ENCODE measurements around the gene B3GNT9.
A peak's percentile ranks its signal among the peaks of the same experiment; 100 is the strongest.
"Not testable (repeated sequence)": the region's sequence is repeated elsewhere in the genome, so short reads cannot be mapped to it uniquely, and the experiment has no call there.

Gene B3GNT9

DNA sequence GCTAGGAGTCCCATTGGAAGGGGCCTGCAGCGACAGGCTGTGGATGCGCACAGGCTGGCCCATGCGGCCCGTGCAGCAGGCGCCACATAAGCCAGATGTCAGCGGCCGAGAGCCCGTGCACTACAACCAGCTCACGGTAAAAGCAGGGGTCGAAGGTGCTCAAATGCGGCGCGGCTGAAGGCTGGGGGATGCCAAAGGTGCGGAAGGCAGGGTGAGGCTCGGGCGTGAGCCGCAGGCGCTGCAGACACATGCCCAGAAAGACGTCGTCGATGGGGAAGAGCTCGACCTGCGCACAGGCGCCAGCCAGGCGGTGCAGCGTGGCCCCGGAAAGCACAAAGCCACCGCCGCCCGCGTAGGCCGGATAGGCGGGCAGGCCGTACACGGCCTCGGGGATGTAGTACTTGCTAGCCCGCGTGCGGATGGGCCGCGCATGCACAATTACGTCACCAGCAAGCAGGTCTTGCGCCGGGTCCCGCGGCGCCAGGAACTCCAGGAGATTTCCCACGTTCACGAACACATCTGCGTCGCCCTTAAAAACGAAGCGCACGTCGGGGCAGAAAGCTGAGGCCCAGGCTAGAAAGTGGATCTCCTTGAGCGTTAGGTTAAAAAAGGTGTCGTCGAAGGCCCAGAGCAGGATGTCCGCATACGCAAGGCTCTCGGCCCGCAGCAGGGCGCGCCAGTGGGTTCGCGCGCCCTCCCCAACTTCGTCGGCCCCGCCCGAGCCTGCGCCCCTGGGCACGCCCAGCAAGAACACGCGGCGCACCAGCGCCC lies 1.3 kb downstream of the B3GNT9 start:
- no peak for DNase-seq

DNA sequence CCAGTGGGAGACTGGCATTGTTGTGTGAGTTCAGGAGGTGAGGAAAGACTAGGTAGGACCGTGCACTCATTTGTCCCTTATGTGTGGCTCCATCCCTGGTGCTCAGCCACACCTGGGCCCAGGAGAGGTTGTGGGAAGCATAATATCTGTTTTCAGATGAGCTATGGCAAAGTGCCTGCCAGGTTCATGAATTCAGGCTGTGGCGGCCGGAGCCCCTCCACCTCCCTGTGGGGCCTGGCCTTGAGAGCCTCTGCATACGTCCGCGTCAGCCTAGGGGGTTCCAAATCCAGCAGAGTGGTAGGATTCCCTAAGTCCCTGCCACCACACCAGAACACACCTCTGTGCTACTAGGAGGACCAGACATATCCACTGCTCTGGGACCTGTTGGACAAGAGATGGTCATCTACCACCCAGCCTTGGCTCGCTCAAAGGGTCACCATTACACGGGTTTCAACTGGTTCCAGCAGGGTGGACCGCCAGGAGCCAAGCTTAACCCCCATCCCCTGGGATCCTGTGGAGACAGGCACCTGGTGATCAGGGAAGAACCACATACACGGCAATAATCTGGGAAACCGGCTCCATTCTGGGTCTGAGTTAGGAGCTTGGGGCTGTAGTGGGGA lies 2.0 kb downstream of the B3GNT9 start:
- DNase-seq: no peak

DNA sequence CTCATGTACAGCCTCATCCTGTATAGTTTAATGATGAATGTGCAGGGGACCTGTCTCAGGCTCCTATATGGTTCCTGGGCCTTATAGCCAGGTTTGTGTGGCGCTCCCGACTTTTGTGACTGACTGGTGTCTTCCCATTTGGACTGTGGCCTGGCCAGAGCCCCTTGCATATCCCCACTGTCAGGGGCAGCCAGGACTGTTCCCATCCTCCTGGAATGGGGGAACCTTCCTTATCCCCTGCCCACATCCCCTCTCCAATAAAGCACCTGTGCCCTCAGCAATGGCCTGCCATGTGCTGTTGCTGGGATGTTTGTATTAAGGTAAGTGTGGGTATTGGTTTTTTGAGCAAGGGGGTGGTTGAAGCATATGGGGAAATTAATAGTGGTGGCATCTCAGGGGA lies 2.6 kb downstream of the B3GNT9 start:
- DNase-seq: no peak

DNA sequence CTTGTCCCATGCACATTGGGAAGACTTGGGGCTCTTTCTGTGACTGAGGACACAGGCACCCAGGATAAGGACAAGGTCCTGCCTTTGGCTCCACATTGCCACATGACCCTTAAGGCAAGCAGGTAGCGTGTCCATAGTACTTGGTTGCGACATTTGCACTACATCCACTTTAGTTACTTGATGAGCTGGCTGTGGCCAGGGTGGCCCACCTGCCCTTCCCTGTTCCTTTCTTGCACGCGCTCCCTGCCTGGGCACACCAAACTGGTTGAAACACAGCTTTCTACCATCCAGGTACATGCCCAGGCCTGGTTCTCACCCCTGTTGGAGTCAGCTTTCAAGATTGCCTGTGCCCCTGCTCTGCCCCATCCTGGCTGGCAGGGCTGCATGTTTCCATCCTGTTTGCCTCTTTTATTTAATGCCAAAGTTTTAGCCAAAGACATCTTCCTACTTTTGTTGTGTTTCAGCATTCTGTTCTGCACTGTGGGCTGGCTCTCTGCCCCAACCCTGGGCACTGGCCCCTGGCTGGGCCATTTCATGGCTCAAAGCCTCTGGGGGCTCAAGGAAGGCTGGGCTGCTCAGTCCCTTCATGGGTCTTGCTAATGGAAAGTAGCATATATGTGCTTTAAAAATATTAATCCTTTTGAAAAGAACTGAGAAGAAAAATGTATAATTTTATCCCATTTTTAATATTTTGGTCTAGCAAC lies 3.2 kb downstream of the B3GNT9 start:
- DNase-seq: no peak

DNA sequence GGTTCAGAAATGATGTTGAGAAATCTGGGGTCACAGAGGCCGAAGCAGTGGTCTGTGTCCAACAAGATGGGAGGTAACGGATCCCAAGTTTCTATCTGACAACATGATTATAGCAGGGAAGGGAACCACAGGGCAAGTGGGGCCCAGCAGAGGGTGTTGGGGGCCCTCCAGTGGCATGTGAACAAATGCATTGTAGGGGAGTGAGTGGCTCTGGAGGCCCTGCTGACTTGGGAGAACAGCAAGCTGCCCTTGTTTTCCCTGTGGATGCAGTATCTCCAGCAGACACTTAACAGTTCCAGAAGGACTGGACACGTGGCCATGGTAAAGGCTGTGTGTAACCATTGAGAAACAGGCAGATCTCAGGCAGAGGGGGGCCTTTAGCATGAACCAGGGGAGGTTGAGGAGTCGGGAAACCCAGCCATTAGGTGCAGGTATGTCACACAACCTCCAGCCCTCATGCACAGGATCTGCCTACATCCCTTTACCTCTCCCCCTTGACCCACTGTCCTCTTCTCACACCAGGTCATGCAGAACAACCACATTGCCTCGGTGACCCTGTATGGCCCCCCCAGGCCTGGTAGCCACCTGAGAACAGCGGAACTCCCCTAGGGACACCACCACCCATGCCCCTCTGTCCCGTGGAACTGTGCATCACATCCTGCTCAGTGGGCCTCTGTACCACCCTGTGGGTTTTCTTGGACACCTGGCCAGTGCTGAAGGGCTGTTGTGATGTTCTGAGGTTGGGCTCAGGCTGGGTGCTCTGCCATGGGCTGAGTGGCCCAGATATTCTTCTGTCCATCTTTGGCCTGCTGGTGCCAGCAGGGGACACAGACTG lies 4.1 kb downstream of the B3GNT9 start:
- no peak for DNase-seq

DNA sequence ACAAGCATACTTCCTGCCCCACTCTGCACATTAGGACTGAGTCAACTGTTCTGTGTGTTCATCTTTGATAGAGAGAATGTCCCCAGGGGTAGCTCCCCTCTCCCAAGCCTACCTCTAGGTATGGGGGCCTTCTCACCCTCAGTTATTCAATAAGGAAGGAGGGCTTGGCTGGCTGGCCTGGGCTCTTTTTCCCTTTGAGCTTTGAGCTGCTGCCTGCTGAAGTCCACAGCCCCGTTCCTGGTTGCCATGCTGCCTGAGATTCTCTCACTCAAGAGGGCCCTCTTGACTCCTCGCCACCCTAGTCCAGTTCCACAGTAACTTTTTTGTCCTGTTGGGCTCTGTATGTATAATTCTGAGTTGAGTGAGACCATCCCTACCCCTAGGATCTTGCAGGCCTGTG lies 5.1 kb downstream of the B3GNT9 start:
- DNase-seq: no peak

DNA sequence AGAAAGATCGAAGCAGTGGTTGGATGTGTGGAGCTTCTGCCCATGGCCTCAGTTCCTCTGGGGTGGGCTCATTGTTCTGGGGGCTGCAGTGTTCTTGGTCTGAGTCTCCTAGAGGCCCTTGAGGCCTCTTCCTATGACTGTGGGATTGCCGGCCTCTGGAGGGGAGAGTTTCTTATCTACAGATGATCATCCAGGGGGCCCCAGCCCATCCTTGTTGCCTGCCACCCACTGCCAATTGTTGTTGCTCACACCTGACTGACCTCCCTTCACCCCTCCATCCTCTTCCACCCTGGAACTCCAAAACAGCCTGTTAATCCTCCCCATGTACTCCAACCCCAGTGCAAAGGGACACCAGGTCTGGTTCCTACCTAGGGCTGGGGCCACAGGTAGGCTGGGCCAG lies 5.9 kb downstream of the B3GNT9 start:
- DNase-seq: no peak

DNA sequence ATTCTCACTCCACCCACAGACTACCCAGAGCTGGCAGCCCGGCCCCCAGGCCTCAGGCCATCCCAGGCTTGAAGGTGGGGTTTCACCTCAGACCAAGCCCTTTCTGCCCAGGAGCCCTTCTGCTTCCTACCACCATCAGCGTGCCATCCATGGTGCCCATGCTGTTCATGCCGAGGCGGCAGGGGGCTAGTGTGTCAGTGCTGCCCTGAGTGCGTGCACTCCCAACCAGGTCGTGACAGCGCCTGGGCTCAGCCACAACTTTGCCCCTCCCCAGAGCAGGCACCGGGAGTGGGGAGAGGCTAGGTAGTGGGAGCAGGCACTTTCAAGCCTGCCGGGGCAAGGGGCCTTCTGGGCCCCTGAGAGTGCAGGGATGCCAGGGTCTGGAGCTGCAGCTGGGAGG lies 8.5 kb downstream of the B3GNT9 start:
- no peak for DNase-seq

DNA sequence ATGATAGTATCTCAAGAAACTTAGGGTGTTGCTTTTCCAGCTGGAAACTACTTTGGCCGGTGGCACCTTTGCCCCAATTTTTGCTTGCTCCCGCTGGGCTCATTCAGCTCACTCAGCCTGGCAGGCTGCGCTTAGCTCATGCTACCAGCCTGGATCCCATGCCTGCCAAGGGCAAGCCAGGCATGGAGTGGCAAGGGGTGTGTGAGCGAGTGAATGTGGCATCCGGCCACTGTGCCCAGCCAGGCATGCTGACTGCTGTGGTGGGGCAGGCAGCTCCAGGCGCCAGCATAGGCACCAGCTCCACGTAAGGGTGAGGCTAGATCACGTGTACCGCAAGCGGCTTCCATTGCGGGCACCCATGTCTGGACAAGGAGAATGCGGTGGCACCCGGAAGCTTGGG lies 9.4 kb downstream of the B3GNT9 start:
- no peak for DNase-seq

DNA sequence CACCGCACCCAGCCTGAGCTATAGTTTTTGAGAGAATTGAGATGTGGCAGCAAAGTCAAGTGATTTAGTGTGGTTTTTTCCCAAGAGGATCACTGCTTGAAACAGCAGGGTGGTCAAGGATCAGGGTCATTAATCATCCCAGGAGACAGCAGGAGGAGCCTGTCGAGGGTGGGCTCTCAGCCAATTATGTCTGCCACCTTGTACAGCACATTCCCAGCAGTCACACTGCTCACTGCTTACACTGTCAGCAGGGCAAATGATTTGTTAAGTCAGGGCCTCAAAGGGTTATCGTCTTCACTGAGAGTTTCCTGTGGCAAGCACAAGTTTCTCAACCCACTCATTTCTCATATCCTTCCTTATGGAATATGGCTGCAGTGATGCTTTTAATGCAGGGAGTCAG lies 13.2 kb downstream of the B3GNT9 start:
- no peak for DNase-seq

DNA sequence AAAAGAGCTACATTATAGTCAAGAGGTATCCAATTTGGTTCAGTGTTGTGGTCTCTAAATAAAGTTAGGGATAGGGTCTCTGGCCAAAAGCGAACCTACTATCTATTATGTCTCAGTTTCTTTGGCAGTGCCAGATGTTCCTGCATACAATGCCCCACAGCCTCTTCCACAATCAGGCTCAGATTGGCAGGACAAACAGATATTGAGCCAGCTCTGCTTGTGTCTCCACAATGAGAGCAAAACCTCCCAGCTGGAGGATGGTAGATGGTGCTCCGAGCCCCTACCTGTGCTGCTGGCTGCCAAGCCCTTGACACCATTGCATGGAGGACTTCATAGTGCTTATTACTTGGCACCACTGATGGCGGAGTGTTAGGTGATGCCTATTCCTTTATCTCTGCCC lies 21.4 kb downstream of the B3GNT9 start:
- DNase-seq: no peak

DNA sequence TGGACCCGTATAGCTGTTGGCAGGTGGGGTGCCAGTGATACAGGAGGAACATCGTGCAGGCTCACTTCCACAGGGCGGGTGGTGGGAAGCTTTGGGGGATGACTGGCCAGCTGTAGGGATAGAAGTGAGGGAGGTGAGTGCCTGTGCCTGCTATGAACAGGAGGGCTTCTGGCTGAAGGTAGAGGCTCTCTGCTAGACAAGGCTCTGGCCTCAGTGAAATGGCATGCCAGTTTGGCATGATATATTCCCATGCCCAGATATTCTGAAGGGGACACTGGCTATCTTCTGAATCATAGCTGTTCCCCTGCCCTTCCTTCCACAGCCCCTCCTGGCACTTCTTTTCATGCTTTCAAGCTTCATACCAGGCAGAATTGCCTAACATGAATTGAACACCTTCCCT lies 21.9 kb downstream of the B3GNT9 start:
- DNase-seq: no peak

DNA sequence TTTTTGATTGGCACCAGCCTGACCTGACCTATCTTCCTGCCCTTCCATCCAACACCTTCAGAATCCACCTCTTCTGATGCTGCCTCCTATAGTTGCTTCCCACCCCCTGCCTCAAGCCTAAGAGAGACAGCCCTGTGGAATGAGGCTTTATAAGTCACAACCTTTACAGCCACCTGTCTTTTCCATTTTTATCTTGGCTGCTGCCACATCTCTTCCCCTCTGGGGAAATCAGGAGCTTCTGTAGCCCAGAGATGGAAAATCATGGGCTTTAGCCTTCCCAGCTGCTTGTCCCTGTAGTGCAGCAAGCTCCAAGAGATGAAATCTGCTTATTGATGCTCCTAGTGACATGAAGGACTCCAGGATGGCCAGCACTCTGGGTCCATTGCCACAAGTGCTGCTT lies 22.4 kb downstream of the B3GNT9 start:
- no peak for DNase-seq

DNA sequence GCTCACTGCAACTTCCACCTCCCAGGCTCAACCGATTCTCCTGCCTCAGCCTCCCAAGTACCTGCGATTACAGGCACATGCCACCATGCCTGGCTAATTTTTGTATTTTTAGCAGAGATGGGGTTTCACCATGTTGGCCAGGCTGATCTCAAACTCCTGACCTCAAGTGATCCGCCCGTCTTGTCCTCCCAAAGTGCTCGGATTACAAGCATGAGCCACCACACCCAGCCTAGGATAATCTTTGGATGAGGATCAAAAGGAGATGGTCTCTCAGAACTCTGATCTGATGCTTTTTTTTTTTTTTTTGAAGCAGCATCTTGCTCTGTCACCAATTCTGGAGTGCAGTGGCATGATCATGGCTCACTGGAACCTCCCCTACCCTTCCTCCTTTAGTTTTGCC lies 28.0 kb downstream of the B3GNT9 start:
- DNase-seq: not testable (repeated sequence)

DNA sequence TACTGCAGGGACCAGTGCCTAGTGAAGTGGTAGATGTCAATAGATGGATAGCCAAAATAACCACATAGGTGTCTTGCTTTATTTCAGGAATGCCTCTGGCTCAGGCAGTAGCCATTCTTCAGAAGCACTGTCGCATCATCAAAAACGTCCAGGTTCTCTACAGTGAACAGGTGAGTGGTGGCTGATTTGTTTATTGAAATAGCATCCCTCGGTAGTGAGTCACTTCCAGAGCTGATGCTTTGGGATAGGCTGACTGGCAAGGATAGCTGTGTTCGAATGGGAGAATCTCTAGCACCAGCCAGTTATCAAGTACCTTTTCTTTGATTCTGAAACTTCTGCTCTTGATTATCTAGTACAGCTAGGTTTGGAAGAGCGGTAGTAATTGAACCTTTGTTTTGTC lies 30.8 kb downstream of the B3GNT9 start:
- no peak for DNase-seq

DNA sequence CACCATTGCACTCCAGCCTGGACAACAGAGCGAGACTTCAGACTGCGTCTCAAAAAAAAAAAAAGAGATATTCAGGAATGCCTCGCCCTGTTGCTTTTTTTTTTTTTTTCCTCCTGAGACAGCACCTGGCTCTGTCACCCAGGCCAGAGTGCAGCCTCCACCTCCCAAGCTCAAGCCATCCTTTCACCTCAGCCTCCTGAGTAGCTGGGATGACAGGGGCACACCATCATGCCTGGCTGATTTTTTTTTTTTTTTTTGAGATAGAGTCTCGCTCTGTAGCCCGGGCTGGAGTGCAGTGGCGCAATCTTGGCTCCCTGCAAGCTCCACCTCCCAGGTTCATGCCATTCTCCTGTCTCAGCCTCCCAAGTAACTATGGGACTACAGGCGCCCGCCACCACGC lies 33.1 kb downstream of the B3GNT9 start:
- no peak for DNase-seq

DNA sequence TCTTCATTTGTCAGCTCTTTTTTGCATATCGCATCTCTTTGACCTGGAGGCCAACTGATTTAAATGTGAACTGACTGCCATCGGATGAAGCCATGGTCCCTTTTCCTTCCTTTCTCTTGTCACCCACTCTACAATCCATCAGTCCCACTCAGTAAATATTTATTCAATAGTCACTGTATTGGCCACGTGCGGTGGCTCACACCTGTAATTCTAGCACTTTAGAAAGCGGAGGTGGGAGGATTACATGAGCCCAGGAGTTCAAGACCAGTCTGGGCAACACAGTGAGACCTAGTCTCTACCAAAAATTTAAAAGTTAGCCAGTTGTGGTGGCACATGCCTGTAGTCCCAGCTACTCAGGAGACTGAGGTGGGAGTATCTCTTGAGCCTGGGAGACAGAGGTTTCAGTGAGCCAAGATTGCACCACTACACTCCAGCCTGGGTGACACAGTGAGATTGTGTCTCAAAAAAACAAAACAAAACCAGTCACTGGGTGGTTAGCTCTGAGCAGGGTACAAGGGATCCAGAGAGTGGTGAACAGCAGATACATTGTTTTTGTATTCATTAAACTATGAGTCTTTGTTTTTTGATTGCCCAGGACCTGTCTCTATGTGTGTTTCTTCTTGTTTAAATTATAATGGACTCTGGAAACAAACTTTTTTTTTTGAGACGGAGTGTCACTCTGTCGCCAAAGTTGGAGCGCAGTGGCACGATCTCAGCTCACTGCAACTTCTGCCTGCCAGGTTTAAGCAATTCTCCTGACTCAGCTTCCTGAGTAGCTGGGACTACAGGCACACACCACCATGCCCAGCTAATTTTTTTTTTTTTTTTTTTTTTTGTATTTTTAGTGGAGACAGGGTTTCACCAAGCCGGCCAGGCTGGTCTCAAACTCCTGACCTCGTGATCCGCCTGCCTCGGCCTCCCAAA lies 34.1 kb downstream of the B3GNT9 start:
- peak; percentile 32 to 36 for DNase-seq

DNA sequence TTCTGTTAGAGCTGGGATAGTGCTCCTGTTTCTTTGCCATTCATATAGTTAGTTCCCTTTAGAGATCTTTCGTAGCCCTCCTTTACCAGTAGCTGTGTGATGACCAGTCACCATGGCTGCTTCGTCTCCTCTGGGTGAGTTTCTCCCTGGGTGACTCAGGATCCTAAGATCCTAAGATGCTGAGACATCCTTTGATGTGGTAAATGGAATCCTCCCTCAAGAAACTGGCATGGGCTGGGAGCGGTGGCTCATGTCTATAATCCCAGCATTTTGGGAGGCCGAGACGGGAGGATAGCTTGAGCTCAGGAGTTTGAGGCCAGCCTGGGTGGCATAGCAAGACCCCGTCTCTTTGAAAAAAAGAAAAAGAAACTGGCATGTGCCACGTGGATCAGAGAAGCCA lies 35.2 kb downstream of the B3GNT9 start:
- DNase-seq: no peak

DNA sequence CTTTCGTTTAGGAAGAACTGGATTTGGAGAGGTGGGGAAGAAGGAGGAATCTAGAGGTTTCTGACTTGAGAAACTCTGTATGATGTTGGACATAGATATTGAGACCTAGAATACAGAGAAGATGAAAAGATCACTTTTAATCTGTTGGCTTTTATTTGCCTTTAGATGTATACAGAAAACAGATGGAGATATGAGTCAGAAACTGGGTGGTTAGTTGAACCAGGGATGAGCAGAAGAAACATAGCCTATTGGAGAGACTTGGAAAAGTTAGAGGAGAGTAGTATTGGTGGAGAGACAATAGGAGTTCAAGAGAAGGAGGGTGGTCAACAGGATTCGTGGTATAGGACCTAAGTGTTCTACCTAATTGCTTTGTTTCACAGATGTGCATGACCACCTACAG lies 36.0 kb downstream of the B3GNT9 start:
- no peak for DNase-seq

DNA sequence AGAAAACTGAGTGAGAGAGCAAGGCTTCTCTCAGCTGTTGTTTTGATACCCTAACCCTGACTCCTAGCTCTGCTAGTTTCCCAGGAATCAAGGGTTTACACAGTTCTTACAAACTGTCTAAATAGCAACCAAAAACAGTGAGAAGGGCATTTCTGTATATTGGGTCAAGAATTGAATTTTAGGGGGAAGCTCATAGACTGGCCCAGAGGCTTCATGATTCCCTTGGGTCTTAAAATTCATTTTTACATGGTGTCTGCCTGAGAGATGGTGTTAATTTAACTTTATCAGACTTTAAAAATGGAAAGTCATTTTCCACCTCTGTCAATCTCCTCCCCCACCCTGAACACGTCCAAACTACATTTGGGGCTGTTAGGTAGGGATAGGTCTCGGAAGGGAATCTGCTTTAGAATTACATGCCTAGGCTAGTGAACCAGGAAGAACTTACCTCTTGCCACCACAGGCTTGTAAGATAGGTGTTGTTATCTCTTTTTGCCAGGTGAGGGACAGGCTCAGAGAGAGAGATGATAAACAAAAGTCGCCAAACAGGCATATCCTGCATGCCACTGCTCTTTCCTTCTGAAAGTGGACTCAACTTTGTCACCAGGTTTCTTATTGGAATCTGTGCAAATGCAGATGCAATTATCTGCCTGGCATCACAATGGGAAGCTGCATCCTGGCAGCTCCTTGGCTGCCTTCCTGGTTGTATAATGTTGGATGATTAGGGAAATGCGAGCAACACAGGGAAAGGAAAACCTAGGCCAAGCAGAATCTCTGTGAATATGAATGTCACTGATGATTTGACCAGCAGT lies 38.0 kb downstream of the B3GNT9 start:
- no peak for DNase-seq

DNA sequence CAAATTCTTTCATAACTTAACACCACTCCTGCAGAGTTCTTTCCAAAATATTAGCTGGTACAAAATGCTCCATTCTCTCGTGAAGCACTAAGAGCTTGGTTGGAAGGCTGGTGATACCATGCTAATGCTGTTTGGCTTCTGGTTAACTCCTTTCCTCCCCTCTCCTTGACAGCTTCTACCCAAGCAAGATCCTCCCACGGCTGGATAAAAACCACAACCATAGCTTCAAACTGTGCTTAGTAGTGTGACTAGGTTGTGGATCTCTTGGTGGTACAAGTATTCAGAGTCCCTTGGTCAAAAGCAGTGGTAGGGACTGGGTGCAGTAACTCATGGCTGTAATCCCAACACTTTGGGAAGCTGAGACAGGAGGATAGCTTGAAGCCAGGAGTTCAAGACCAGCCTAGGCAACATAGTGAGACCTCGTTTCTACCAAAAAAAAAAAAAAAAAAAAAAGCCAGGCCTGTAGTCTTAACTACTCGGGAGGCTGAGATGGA lies 38.8 kb downstream of the B3GNT9 start:
- no peak for DNase-seq

Data from Kasumi-1 (cell line).